GM18508 (cell line): Measurements from ENCODE around the gene GFY.

Experiments
- ATAC-seq: cut with Tn5 transposase; IDR thresholded peaks from one replicate; pipeline ENCODE4 v1.9.1; 2021; ENCODE audit warnings: moderate number of reproducible peaks; ENCODE audit not compliant: insufficient read depth, unreplicated experiment

Gene GFY

GRCh38 chr19:49427855-49428546 is 2.8 kb downstream of the GFY start:
- ATAC-seq, result no peak

DNA sequence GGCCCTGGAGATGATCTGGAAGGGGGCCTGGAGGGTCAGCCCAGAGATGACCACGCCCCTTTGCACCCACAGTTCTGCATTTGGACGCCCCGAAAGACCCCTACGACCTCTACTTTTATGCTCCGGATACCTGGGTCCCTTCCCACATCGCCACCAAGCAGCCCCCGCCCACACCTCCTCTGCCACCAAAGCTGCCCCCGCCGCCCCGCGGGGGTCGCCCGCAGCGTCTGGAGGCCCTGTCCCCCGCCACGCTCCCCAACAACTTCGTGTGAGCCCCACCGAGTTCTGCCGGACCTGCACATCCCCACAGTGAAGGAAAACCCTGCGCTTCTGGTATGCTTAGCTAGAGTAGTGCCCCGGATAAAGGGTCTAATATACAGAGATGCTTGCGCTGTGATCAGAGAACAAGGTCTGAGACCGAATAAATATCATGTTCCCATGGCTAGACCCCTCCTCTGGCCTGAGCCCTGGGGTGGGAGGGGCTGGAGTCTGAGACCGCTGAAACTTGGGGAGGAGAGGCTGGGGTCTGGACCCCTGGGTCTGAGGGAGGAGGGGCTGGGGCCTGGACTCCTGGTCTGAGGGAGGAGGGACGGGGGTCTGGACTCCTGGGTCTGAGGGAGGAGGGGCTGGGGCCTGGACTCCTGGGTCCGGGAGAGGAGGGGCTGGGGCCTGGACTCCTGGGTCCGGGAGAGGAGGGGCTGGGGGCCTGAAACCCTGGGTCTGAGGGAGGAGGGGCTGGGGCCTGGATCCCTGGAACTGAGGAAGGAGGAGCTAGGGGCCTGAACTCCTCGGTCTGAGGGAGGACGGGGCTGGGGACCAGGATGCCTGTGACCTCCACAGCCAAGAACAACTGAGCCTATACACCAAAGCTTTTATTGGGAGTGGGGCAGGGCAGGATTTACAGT is 3.6 kb downstream of the GFY start:
- no peak for ATAC-seq

- ATAC-seq, result no peak
Observed at GRCh38 chr19:49430172-49430677, 5.0 kb downstream of the GFY start.

- ATAC-seq, result no peak
Observed at GRCh38 chr19:49430678-49431329, 5.6 kb downstream of the GFY start.

GRCh38 chr19:49431330-49431749 is 6.2 kb downstream of the GFY start:
- no peak for ATAC-seq

DNA sequence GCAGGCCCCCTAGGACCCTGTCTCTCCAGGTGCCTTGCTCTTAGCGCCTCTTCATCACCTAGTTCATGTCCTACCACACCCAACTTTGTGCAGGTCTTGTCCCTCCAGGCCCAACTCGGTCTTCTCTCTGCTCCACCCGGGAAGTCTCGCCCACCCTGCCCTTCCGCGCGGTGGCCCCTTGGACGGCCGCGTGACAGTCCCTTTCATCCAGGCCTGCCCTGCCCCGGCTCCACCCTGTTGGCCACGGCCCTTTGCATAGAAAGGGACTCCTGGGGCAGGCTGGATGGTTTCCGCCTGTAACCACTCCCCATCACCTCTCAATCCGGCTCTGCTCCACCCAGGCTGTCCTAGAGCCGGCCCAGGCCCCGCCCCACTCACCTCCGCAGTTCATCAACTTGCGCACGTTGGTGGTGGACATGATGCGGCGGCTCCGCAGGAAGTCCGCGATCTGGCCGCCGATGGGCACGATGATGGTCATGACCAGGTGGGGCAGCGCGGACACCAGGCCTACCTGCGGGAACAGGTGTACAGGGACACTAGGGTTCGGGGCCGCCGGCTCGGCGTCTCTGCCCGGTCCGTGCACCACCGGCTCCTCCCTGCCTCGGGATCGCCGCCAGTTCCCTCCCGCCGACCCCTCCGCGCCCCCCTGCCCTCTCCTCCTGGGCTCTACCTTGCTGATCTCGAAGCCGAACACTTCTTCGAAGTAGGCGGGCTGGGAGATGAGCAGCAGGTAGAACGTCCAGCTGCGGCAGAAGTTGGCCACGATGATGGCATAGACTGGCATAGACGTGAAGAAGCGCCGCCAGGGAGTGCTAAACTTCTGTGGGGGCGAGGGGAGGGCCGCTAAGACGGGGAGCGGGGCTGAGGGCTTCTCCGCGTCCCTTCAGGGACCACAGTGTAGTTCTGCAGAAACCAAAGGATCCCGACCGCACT is 7.2 kb downstream of the GFY start:
- no peak for ATAC-seq

DNA sequence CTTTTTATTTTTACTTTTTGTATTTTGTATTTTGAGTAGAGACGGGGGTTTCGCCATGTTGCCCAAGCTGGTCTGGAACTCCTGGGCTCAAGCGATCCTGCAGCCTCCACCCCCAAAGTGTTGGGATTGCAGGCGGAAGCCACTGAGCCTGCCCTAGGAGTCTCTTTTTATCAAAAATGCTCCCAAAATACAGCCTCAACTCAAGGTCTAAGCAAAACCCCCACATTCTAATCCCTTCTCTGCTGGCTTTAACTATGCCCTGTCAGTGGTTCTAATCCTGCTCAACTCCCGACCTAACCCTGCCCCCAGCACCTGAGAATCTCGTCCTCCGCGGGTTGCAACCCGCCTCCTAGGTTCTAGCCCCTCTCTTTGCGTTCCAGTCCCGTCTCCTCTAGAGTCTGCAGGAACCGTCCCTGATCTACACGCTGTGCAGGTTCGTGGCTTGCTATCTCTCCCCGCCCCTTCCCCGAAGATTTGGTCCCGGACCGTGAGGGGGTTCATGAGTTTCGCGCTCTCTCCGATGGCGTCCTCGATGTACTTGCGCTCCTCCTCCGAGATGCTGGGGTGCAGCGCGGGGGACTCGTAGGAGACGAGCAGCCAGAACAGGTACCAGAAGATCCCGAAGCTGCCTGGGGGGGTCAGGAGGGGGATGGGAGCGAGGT is 8.2 kb downstream of the GFY start:
- ATAC-seq, result no peak

DNA sequence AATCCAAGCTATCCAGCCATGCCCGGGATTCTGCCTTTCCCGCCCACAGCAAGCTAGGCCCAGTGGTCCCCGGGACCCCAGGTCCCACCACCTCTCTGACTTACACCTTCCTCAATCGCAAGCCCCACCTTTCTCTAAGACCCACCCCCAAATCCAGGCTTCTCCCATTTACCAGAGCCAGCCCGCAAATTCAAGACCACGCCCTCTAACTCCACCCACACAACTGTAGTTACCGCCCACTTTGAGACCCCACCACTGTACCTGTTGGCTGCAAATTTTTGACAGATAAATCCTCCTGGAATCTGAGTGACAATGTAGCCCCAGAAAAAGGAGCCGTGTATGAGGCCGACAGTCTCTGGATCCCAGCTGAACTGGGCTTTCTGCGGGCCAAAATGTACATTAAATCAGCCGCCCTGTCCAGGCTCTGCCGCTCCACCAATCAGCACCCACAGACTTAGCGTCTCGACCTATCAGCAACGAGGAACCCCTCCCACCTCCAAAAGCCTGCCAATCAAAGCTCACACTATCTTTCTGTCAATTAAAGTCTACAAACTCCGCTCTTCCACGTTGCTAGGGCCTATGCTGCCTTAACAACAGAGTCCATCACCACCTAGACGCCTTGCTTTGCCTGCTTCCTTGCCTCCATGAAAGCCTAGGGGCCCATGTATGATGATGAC is 9.9 kb downstream of the GFY start:
- no peak for ATAC-seq

DNA sequence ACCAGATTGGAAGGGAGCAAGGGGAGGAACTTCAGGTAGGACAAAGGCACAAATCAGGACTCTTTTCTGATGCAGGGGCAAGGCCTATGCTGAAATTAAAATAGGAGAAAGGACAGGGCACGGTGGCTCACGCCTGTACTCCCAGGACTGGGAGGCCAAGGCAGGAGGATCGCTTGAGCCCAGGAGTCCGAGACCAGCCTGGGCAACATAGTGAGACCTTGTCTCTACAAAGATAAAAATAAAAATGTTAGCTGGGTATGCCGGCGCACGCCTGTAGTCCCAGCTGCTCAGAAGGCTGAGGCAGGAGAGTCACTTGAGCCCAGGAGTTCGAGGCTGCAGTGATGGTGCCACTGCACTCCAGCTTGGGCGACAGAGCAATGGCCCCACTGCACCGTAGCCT is 10.5 kb downstream of the GFY start:
- no peak for ATAC-seq

DNA sequence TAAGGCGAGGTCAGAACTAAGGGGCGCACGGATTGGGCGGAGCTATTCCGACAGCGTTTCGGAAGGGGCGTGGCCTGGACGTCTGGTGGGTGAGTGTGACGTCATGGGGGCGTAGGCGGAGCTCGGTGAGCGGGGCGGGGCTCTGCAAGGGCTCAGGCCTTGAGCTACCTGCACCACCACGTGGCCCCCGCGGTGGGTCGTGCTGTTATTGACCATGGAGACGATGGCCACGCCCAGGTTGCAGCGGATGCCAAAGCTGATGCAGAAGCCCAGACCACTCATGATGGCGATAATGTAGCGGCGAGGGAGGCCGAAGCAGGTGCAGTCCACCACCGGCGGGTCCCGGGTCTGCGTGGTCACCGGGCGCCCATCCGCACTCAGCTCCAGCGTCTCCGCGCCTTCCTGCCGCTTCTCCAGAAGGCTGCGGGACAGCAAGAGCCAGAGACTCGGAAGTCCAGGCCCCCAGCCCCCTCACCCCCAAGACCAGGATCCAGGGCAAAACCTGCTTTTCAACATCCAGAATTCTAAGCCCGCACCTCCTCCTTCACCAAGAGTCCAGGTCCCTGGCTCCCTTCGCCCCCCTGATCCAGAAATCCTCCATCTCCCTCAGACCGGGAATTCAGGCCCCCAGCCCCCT is 11.3 kb downstream of the GFY start:
- ATAC-seq, result no peak

- ATAC-seq, result no peak
Observed at GRCh38 chr19:49437231-49437630, 12.0 kb downstream of the GFY start.

GRCh38 chr19:49438261-49438660 is 13.1 kb downstream of the GFY start:
- ATAC-seq, result no peak

DNA sequence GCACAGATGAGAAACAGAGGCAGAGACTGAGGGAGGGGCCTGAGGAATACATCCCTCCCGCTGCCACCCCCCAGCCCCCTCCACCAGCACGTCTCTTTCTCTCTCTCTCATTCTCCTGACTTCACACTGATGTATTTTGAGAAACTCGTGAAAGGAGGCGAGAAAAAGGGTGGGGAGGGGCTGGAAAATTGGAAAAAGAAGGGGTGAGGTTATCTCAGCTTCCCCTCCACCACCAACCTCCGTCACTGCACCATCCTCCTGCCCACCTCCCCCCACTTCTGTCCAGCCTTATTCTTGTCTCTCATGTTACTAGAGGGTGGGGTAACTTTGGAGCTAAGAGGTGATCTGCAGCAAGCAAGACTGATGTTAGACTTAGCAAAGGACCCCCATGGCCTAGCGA is 14.6 kb downstream of the GFY start:
- ATAC-seq, result no peak

- ATAC-seq, result no peak
Observed at GRCh38 chr19:49440439-49441209, 15.4 kb downstream of the GFY start.

GRCh38 chr19:49441210-49441959 is 16.2 kb downstream of the GFY start, which contains the start of gene SLC17A7:
Gene SLC17A7 (minus strand): TSS chr19:49441527. CDS start chr19:49441379, 148 bp downstream.
- ATAC-seq, result no peak

DNA sequence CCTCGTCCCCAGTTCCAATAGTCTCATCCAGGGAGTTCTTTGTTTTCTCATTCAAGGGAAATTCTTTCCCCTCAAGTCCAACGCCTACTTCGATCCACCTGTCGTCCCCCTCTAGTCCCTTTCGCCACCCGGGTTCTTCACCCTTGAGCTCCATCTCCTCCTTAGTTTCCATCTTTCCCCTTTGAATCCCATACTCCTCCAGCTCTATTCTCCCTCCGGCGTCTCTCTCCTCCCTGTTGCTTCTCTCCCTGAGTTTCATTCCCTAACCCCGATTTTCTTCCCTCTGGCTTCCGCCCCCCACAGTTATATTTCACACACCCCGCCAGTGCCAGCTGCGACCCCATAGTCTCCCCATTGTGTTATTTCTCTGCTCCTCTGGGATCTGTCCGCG is 16.8 kb downstream of the GFY start:
- ATAC-seq, result no peak

- no peak for ATAC-seq
Observed at GRCh38 chr19:49442354-49442753, 17.2 kb downstream of the GFY start.
